BJ (cell line): Measurements from ENCODE around the gene GFRA4. TPM values are rescaled to one million over a fixed set of nuclear protein-coding genes. Genes with fewer than 3 reads are reported as not detected.

Experiments
- CTCF ChIA-PET: fragments of 350-600 bp; formaldehyde crosslinking; extraction: SDS; loops from one replicate; lab custom pipeline; 2021; ENCODE audit warnings: antibody characterized with exemption, inconsistent platforms; lab: Yijun Ruan, JAX
- POLR2A ChIA-PET: fragments of 300-600 bp; sonication (Branson Sonifier 250); formaldehyde crosslinking; extraction: SDS; loops from one replicate; lab custom pipeline; 2021; ENCODE audit warnings: antibody characterized with exemption; lab: Charles Lee
- DNase-seq: peaks from one replicate; pipeline ENCODE4 v3.0.0-alpha.2; 2011; ENCODE audit warnings: low read depth
- H3K27me3 ChIP-seq: 2 replicates; pipeline ENCODE4 v1.6.0; 2011; ENCODE audit warnings: low read length; ENCODE audit not compliant: control insufficient read depth, insufficient read depth
- H3K36me3 ChIP-seq: 2 replicates; pipeline ENCODE4 v1.5.1; 2011; ENCODE audit warnings: low read length; ENCODE audit not compliant: control insufficient read depth, insufficient read depth
- H3K4me3 ChIP-seq: 2 replicates; pipeline ENCODE4 v1.5.1; 2011; ENCODE audit warnings: low read depth, mild to moderate bottlenecking, control low read depth, low read length
- polyA plus RNA-seq: library from polyadenylated mRNA; depleted of rRNA; stranded (reverse); fragments of >200 nt; gene quantifications from 2 replicates; pipeline ENCODE4 v1.2.3, GENCODE V29; 2011
- TF ChIP-seq, protein P1 (sequence below): IDR thresholded peaks from 2 replicates; pipeline ENCODE4 v1.5.1; 2011; ENCODE audit warnings: low read depth, mild to moderate bottlenecking, control low read depth, inconsistent platforms, low read length, moderate library complexity; ENCODE audit not compliant: insufficient read depth

GFRA4 gene
- polyA plus RNA-seq, 1 experiment, result not detected

DNA sequence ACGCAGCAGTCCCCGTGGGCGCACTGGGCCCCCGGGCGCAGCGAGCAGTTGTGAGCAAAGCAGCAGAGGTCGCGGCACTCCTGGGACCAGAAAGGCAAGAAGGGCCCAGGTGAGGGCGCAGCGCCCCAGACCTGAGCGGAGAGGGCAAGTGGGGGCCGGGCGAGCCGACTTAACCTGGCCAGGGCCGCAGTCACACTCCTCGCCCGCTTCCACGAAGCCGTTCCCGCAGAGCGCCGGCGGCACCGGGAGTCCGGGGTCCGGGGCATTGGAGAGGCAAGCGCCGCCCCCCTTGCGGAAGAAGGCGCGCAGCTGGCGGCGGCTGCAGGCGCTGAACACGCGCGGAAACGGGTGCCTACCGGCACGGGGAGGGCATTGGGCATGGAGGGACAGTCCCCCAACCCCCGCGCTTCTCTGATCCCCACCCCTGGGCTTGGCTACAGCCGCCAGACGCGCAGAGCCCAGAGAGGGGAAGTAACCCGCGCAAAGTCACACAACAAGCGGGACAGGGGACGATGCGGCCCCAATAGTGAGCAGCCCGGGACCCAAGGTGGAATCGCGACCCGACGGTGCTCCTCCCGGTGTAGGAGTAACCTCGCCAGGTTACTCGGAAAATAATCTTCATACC lies 9.5 kb upstream of the GFRA4 start:
- Histone ChIP-seq H3K4me3 (no peak overlapping the region), H3K36me3 (peaks cover 63% of the 10 kb centered on the region), H3K27me3 (no peaks in the 10 kb centered on the region)
- TF ChIP-seq, protein P1, sequence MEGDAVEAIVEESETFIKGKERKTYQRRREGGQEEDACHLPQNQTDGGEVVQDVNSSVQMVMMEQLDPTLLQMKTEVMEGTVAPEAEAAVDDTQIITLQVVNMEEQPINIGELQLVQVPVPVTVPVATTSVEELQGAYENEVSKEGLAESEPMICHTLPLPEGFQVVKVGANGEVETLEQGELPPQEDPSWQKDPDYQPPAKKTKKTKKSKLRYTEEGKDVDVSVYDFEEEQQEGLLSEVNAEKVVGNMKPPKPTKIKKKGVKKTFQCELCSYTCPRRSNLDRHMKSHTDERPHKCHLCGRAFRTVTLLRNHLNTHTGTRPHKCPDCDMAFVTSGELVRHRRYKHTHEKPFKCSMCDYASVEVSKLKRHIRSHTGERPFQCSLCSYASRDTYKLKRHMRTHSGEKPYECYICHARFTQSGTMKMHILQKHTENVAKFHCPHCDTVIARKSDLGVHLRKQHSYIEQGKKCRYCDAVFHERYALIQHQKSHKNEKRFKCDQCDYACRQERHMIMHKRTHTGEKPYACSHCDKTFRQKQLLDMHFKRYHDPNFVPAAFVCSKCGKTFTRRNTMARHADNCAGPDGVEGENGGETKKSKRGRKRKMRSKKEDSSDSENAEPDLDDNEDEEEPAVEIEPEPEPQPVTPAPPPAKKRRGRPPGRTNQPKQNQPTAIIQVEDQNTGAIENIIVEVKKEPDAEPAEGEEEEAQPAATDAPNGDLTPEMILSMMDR, result no peak
- ChIA-PET CTCF (interaction anchor here (1.5 to 15.3 kb wide), 4 partner anchors 25 to 41 kb away, joined by 4 to 331 read pairs (median 10); partner anchors contain the start of gene SIGLEC1), POLR2A (no interaction called here)
- DNase-seq, result no peak

DNA sequence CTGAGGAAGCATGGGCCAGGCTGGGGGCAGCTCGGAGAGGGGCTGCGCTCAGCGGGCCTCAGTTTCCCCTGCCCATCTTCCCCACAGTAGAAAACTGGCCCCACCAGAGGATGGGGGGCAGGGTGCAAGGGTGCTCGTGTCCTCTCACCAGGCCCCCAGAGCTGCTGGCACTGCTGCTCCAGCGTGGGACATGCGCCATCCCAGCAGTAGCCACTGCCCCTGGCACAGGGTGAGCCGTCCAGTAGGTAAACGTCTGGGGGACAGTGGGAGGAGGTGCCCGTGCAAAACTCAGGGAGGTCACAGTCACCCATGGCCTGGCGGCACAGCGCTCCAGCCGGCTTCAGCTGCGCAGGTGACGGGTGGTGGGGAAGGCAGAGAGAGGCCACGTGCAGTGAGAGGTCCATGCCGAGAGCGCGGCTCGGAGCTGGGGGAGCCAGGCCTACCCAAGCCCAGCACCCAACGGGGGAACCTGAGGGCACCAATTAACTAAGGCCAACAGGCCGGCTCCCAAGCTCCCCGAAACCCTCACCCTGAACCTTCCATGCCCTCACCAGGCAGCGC lies 8.9 kb upstream of the GFRA4 start:
- Histone ChIP-seq H3K27me3 (no peaks in the 10 kb centered on the region), H3K4me3 (no peak overlapping the region), H3K36me3 (peaks cover 60% of the 10 kb centered on the region)
- CTCF ChIA-PET, result interaction anchor here (1.9 to 15.3 kb wide), 2 partner anchors 36 to 42 kb away, joined by 8 to 331 read pairs; partner anchors contain the start of gene SIGLEC1
- TF ChIP-seq, protein P1, result no peak
- DNase-seq, result no peak
- POLR2A ChIA-PET, result no interaction called here

DNA sequence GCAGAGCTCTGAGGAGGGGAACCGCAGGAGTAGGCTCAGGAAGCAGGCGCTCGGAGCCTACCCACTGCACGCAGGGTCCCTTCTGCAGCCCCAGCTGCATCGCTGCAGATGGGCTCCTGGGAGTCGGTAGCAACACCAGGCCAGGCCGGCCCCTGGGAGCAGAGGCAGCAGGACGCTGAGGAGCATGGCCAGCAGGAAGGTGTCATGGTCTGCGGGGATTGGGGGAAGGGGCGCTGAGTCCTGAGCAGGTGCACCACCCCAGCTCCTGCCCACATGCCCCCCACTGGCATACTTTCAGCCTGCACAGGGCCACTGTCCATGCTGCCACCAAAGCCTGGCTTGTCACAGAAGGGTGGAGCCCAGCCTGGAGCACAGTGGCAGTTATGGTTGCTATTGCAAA lies 7.7 kb upstream of the GFRA4 start:
- Histone ChIP-seq H3K36me3 (peaks cover 55% of the 10 kb centered on the region), H3K27me3 (no peaks in the 10 kb centered on the region), H3K4me3 (no peak overlapping the region)
- ChIA-PET POLR2A (no interaction called here), CTCF (interaction anchor here (0.6 to 15.3 kb wide), 5 partner anchors 37 to 115 kb away, joined by 3 to 331 read pairs (median 4); partner anchors contain the start of gene SIGLEC1)
- TF ChIP-seq, protein P1, result no peak
- no peak for DNase-seq

DNA sequence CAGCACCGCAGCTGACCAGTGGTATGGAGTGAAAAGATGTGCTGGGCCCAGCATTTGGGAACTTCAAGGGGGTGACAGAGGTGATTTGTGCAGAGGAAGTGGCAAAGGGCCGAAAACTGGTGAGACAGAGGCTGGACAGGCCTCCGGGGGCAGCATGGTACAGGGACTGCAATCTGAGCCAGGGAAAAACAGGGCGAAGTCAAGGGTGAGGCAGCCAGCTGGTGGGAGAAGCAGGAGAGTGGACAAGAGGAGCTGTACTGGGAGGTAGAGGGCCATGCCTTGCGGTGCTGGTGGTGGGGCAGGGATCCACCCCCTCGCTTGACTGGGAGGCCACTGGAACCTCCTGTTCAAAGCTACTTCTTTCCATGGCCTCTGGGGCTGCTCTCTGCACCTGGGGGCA lies 7.3 kb upstream of the GFRA4 start:
- H3K27me3 ChIP-seq, result no peaks in the 10 kb centered on the region
- H3K36me3 ChIP-seq, result peaks cover 50% of the 10 kb centered on the region
- TF ChIP-seq, protein P1, result peak; percentile 32; the same call in 1 of the 2 replicates
- no peak overlapping the region for H3K4me3 ChIP-seq
- POLR2A ChIA-PET, result no interaction called here
- no peak for DNase-seq
- CTCF ChIA-PET, result interaction anchor here (0.6 to 15.3 kb wide), 4 partner anchors 38 to 114 kb away, joined by 3 to 331 read pairs (median 6); partner anchors contain the start of gene SIGLEC1

DNA sequence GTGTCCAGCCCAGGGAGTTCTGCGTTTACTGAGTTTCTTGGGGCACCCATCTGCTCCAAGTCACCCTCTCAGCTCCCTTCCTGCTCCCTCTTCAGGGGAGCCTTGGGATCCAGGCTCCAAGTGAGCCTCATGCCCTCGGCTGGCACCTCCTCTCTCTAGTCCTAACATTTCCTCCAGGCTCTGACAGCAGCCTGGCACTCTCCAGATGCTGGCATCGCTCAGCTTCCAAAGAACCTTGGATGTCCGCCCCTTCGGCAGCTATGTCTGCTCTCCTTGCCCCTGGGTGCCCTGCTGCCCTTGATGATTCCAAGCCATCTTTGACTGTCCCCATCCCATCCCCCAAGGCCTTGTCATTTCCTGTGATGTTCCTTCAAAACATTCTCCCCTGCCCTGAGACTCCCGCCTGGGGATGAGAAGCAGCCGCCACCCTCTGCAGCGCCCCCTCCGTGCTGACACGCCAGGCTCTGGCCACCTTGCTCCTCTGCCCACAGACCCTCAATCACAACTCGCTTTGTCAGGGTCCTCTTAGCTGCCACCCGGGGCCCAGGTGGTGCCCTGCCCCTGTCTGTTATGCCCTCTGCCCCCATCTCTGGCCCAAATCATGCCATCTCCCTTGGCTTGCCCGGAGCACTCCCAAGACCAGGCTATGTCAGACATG lies 6.6 kb upstream of the GFRA4 start:
- DNase-seq, result no peak
- Histone ChIP-seq H3K36me3 (peaks cover 44% of the 10 kb centered on the region), H3K27me3 (no peaks in the 10 kb centered on the region), H3K4me3 (no peak overlapping the region)
- CTCF ChIA-PET, result interaction anchor here (0.9 to 15.3 kb wide), 3 partner anchors 11 to 77 kb away, joined by 3 to 331 read pairs (median 4); partner anchors contain the start of gene SIGLEC1
- TF ChIP-seq, protein P1, result no peak
- POLR2A ChIA-PET, result no interaction called here
